Measurements from ENCODE around the gene PNKP. TPM values are rescaled to one million over a fixed set of nuclear protein-coding genes. Genes with fewer than 3 reads are reported as not detected.
A peak's percentile ranks its signal among the peaks of the same experiment; 100 is the strongest.

PNKP gene
- total and polyA plus RNA-seq, 9 of the 15 experiments (the other 6 are each of a cell fraction or from before 2014, with no cell fraction given) = 2.8 to 85.4 (median 25.3) TPM

GRCh38 chr19:49876422-49877019 lies 9.1 kb upstream of the PNKP start (continued):
- no peak for TF ChIP-seq ZNF609 (CRISPR knock-in tag; IDR thresholded peaks at IDR 0.05; ENCODE audit: borderline replicate concordance)
- TF ChIP-seq HDAC2 (IDR thresholded peaks at IDR 0.05) = 0 out of 2 replicates have a peak, but pooled peaks have one; percentile 17
- TF ChIP-seq HMGXB4 (CRISPR knock-in tag; IDR thresholded peaks at IDR 0.05) = 0 out of 2 replicates have a peak, but pooled peaks have one; percentile 62
- no peak; the same call in 1 of the 2 replicates for TF ChIP-seq ATF6 (CRISPR knock-in tag; IDR thresholded peaks at IDR 0.05)
- peak; percentile 2 for TF ChIP-seq DIDO1 (tag; IDR thresholded peaks at IDR 0.05; ENCODE audit: low read depth)
- TF ChIP-seq SETDB1 (IDR thresholded peaks at IDR 0.05; ENCODE audit: low read length) = no peak
- TF ChIP-seq CSDE1 (IDR thresholded peaks at IDR 0.05) = peak in 1 of 2 experiments; percentile 97; a peak in 2 of 4 replicates
- TF ChIP-seq SIN3A (IDR thresholded peaks at IDR 0.05; ENCODE audit: borderline replicate concordance in 2 of 2, control insufficient read depth in 1 of 2, low read depth in 2 of 2, low read length in 2 of 2) = peak; percentile 42 to 75; a peak in 3 of 4 replicates
- peak; percentile 50 for TF ChIP-seq SUPT5H (IDR thresholded peaks at IDR 0.05)
- no peak for TF ChIP-seq DNMT1 (IDR thresholded peaks at IDR 0.05)
- no peak for TF ChIP-seq ZNF75A (CRISPR knock-in tag; IDR thresholded peaks at IDR 0.05)
- no peak for TF ChIP-seq RBM14 (IDR thresholded peaks at IDR 0.05; ENCODE audit: borderline replicate concordance, insufficient read depth, low read depth, low read length)
- no peak for TF ChIP-seq ZFX (CRISPR knock-in tag; IDR thresholded peaks at IDR 0.05)
- no peak for TF ChIP-seq PCBP2 (IDR thresholded peaks at IDR 0.05; ENCODE audit: low read depth, low read length, poor library complexity, severe bottlenecking)
- TF ChIP-seq HSF4 (CRISPR knock-in tag; IDR thresholded peaks at IDR 0.05; ENCODE audit: borderline replicate concordance) = no peak
- TF ChIP-seq ZBTB7A (IDR thresholded peaks at IDR 0.05; ENCODE audit: borderline replicate concordance, control insufficient read depth, low read depth, low read length) = no peak
- TF ChIP-seq ZNF57 (CRISPR knock-in tag; IDR thresholded peaks at IDR 0.05) = no peak
- no peak; the same call in 1 of the 2 replicates for TF ChIP-seq NCOR1 (IDR thresholded peaks at IDR 0.05)
- TF ChIP-seq SPI1 (IDR thresholded peaks at IDR 0.05; ENCODE audit: borderline replicate concordance, low read depth, low read length) = no peak
